Astrocyte of the spinal cord (primary cell): ENCODE data around the gene STOML3.
A peak's percentile ranks its signal among the peaks of the same experiment; 100 is the strongest.

ENCODE experiments used
- DNase-seq: peaks from one replicate; pipeline ENCODE4 v3.0.0; 2011; ENCODE audit warnings: low read depth, low spot score
- H3K4me3 ChIP-seq: 2 replicates; pipeline ENCODE4 v1.5.1; 2011; ENCODE audit warnings: low read depth, mild to moderate bottlenecking, low read length, moderate library complexity
- in situ Hi-C: cut with HindIII; loops from 2 replicates; pipeline ENCODE4 v1.10.0; 2017; ENCODE audit warnings: low sequenced_read_pairs
- TF ChIP-seq, protein P1 (sequence below): IDR thresholded peaks from 2 replicates; pipeline ENCODE4 v1.5.1; 2012; ENCODE audit warnings: low read depth, mild to moderate bottlenecking, low read length, inconsistent platforms

The STOML3 gene, protein sequence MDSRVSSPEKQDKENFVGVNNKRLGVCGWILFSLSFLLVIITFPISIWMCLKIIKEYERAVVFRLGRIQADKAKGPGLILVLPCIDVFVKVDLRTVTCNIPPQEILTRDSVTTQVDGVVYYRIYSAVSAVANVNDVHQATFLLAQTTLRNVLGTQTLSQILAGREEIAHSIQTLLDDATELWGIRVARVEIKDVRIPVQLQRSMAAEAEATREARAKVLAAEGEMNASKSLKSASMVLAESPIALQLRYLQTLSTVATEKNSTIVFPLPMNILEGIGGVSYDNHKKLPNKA

DNA sequence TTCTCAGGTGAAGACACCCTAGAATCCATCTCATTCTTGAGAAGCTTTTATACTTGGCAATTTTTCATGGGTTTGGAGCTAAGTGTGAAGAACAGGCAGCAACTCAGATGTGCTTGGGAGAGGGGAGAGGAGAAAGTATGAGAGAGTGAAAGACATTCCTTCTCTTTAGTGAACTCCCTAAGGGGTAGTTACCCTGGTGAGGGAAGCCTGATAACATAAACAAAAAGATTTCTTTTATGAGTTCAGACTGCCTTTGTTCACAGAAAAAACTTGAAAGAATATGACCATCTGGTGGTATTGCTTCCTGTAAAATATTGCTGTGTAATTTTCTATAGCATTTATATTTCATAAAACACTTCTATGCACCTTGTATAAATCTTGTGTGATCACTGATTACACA lies at the start of gene STOML3:
Gene STOML3, minus strand, starts transcription at position 139 of the 400 bp plus-strand sequence. Its CDS starts 110 bp downstream, at position 29.
- no peak within 1 kb of the TSS for H3K4me3 ChIP-seq
- in situ Hi-C loops = no loop called here
- peak; percentile 20 for DNase-seq
- TF ChIP-seq, protein P1, sequence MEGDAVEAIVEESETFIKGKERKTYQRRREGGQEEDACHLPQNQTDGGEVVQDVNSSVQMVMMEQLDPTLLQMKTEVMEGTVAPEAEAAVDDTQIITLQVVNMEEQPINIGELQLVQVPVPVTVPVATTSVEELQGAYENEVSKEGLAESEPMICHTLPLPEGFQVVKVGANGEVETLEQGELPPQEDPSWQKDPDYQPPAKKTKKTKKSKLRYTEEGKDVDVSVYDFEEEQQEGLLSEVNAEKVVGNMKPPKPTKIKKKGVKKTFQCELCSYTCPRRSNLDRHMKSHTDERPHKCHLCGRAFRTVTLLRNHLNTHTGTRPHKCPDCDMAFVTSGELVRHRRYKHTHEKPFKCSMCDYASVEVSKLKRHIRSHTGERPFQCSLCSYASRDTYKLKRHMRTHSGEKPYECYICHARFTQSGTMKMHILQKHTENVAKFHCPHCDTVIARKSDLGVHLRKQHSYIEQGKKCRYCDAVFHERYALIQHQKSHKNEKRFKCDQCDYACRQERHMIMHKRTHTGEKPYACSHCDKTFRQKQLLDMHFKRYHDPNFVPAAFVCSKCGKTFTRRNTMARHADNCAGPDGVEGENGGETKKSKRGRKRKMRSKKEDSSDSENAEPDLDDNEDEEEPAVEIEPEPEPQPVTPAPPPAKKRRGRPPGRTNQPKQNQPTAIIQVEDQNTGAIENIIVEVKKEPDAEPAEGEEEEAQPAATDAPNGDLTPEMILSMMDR = no peak

DNA sequence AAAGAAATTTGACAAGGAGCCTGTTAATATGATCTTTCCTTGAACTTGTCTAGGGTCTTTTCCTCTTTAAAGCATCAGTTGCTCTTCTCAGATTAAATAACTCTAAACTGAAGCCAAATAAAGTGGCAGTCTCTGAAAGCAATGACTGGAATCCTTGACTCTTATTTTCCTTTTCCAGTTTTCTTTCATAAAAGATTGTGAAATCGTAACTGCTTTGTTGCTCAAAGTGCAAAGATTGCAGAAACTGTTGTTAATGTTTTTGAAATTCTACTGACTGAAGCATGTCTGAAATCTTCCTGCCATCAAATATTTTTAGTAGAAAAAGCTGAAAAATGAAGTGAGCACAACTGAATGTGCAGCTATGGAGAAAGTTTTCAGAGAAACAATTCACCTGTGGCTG lies 49.6 kb upstream of the STOML3 start:
- H3K4me3 ChIP-seq = no peak overlapping the region
- DNase-seq = no peak
- TF ChIP-seq, protein P1 = no peak
- in situ Hi-C loops = no loop called here

DNA sequence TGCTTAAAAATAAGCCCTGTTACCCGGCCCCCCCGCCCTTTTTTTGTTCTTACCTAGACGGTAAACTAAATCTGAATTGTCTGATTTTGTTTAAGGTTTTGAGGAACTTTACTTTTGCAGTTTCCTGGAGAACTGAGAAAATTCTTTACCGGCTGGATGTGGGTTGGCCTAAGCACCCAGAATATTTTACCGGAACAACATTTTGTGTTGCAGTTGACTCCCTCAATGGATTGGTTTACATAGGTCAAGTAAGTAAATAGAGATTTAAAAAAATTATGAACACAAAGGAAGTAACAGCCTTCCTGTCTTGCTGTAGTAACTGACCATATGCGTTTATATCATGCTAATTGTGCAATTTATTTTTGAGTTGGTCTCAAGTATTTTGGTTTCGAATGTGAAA lies 48.4 kb upstream of the STOML3 start:
- in situ Hi-C loops = no loop called here
- TF ChIP-seq, protein P1 = no peak
- DNase-seq = no peak
- H3K4me3 ChIP-seq = peak overlapping the region; percentile 92

DNA sequence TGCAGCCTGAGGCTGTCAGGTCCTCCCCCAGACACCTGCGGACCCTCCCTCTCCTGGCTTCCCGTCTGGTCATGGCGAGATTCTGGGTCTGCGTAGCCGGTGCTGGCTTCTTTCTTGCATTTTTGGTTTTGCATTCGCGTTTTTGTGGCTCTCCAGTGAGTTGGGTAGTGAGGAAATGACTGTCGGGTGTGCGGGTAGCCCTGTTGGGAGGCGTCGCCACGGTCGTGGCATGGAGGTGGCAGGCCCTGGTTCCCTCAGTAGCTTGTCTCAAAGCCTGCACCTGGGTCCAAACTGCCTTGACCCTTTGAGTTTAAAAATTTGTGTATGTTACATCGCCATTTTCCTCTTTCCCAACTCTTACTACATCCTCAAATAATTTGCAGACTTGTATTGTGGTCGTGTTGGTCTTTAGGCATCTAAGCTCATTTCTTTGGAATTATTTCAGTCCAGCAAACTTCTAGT lies 48.0 kb upstream of the STOML3 start:
- H3K4me3 ChIP-seq = peak overlapping the region; percentile 92
- in situ Hi-C loops = no loop called here
- TF ChIP-seq, protein P1 = no peak
- peak; percentile 29 for DNase-seq

DNA sequence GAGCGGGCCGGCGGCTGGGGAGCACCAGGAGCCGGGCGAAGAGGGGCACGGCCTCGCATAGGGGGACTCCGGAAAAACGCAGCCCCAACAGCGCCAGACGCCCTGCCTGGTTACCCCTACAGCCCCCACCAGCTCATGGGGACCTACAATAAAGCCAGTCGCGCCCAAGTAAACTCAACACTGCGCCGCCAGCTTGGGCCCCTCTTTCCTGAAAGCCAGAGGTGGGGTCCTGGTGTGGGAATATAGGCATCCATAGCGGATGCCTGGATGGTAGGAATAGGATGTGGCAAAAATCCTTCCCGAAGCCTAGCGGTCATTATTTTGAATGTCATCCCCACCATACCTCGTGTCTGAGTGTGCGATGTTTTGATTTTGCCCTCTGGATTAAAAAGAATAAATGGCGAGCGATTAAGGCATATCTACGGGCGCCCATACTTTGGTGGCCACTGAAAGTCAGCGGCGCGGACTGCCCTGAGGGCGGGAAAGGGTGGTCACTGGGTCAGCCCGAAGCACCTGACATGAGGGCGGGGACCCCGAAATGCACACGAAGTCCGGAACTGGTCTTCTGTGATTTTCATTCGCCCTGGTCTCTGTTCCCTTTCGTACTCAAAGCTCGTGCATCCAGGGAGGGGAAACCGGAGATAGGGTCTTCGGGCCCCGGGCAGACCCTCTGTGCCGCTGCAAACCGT lies 47.4 kb upstream of the STOML3 start, which contains the start of the genes NHLRC3 and PROSER1:
Gene NHLRC3, plus strand, starts transcription at position 577 of the 689 bp plus-strand sequence. CDS start 184 bp downstream, outside the sequence.
Gene PROSER1, minus strand, starts transcription at position 210 of the 689 bp plus-strand sequence. CDS start 847 bp downstream, outside the sequence.
- H3K4me3 ChIP-seq = peak within 1 kb of the TSS; percentile 92
- peak; percentile 94 for DNase-seq
- in situ Hi-C loops = no loop called here
- TF ChIP-seq, protein P1 = no peak

DNA sequence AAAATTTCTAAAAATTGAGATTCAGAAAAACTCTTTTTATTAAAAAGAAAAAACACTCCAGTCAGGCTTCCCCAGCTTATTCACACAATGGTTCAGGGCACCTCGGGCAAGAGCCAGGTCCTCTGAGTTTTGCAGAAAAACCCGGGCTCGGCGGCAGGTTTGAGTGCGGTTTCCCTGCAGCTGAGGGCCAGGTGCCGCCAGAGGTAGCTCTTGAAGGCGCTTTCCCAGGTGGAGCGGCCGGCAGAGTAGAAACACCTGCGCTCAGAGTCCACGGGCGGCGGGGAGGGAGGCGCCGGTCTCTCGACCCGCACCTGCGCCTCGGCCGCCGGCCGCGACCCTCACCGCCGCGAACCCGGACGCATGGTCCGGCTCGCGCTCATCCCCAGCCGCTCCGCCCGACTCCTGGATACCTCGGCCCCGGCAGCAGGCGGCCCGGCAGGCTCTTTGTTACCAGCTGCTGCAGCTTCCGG lies 46.8 kb upstream of the STOML3 start:
- no peak for DNase-seq
- peak overlapping the region; percentile 92 for H3K4me3 ChIP-seq
- in situ Hi-C loops = no loop called here
- TF ChIP-seq, protein P1 = no peak
